ENCODE measurements around the gene HPCA. TPM values are rescaled to one million over a fixed set of nuclear protein-coding genes. Genes with fewer than 3 reads are reported as not detected.

HPCA gene
- 83.5 TPM for total RNA-seq

GRCh38 chr1:32886004-32886827, at the start of gene HPCA:
Gene HPCA (plus strand): TSS chr1:32886491. CDS start chr1:32888899, 2,408 bp downstream.

GRCh38 chr1:32870615-32871363, 15.5 kb upstream of the HPCA start, which contains the start of gene FNDC5:
Gene FNDC5 (minus strand): TSS chr1:32870912.

GRCh38 chr1:32900956-32901822, 14.9 kb downstream of the HPCA start, which contains the start of gene TMEM54:
Gene TMEM54 (minus strand): TSS chr1:32901389. CDS start chr1:32901238, 151 bp downstream.

Other genes with a start within 250 kb of the HPCA start
- gene ZBTB8OS, start 235.9 kb upstream of the HPCA start, total RNA-seq: 32.3 TPM
- gene RBBP4, start 235.3 kb upstream of the HPCA start, total RNA-seq: 142 TPM
- gene SYNC, start 183.7 kb upstream of the HPCA start, total RNA-seq: 7.8 TPM
- 56.5 TPM for gene YARS1, start 69.1 kb upstream of the HPCA start, total RNA-seq
- gene S100PBP, start 68.8 kb upstream of the HPCA start, total RNA-seq: 59.3 TPM
- 30.2 TPM for gene FNDC5, start 15.6 kb upstream of the HPCA start, total RNA-seq
- 4.4 TPM for gene TMEM54, start 14.9 kb downstream of the HPCA start, total RNA-seq
- gene RNF19B, start 78.3 kb downstream of the HPCA start, total RNA-seq: 41.3 TPM
- 46.8 TPM for gene AK2, start 150.4 kb downstream of the HPCA start, total RNA-seq
- 14.1 TPM for gene AZIN2, start 194.7 kb downstream of the HPCA start, total RNA-seq

All from diencephalon (tissue), 1 donor.